GM12878 (cell line): ENCODE measurements around the gene RUFY4. TPM values are rescaled to one million over a fixed set of nuclear protein-coding genes. Genes with fewer than 3 reads are reported as not detected.

Experiments used
- ATAC-seq: fragments of 200-7000 bp; cut with Tn5 transposase; 3 replicates; pipeline ENCODE4 v1.9.1; 2020; ENCODE audit warnings: mild to moderate bottlenecking, moderate library complexity
- BruUV-seq: library from RNA; stranded (reverse); fragments of 400-500 nt; replicated peaks from 2 replicates; lab custom pipeline; 2021; lab: Mats Ljungman, UMichigan
- CTCF ChIA-PET: fragments of 300-600 bp; sonication (Branson Sonifier 250); formaldehyde crosslinking; extraction: SDS; loops from one replicate; lab custom pipeline; 2021; ENCODE audit warnings: inconsistent platforms; lab: Yijun Ruan, JAX
- POLR2A ChIA-PET: fragments of 350-600 bp; formaldehyde crosslinking; extraction: SDS; loops from one replicate; lab custom pipeline; 2021; ENCODE audit warnings: inconsistent platforms; lab: Charles Lee
- RAD21 ChIA-PET: fragments of 300-600 bp; sonication (Branson Sonifier 250); formaldehyde crosslinking; loops from one replicate; lab custom pipeline; 2023; ENCODE audit warnings: antibody characterized with exemption; ENCODE audit not compliant: unreplicated experiment; lab: Charles Lee
- SMC1A ChIA-PET: fragments of 300-600 bp; sonication (Branson Sonifier 250); formaldehyde crosslinking; loops from one replicate; lab custom pipeline; 2023; ENCODE audit not compliant: unreplicated experiment, uncharacterized antibody; lab: Charles Lee
- DNase-seq: peaks from one replicate; pipeline ENCODE4 v3.0.0-alpha.2; 2011; ENCODE audit warnings: low read depth, low spot score
- FAIRE-seq: peaks from 3 replicates; lab custom pipeline; 2011; peaks lifted over from hg19 to GRCh38; lab: Jason Lieb, UNC
- H2AFZ ChIP-seq: 2 replicates; pipeline ENCODE4 v1.6.0; 2011; ENCODE audit warnings: low read depth, low read length, control low read depth; ENCODE audit not compliant: control insufficient read depth
- H3K27ac ChIP-seq: 2 replicates; pipeline ENCODE4 v1.5.1; 2011; ENCODE audit warnings: control low read depth; ENCODE audit not compliant: control insufficient read depth, insufficient read depth
- H3K27me3 ChIP-seq, 2 experiments: replicated peaks in 1 of 2; 2 replicates each; pipeline versions ENCODE4 v1.6.0 to v1.6.1; 2011; ENCODE audit warnings: low read length in 1 of 2; ENCODE audit not compliant: control insufficient read depth in 2 of 2, insufficient read depth in 2 of 2
- H3K36me3 ChIP-seq, 2 experiments: 2 replicates each; pipeline ENCODE4 v1.5.1; 2011; ENCODE audit warnings: low read length in 1 of 2; ENCODE audit not compliant: control insufficient read depth in 2 of 2, insufficient read depth in 2 of 2
- H3K4me1 ChIP-seq: 2 replicates; pipeline ENCODE4 v1.6.1; 2011; ENCODE audit warnings: mild to moderate bottlenecking, low read length, moderate library complexity, mixed read lengths; ENCODE audit not compliant: control insufficient read depth, insufficient read depth
- H3K4me2 ChIP-seq: 2 replicates; pipeline ENCODE4 v1.6.0; 2011; ENCODE audit warnings: control low read depth; ENCODE audit not compliant: control insufficient read depth, insufficient read depth
- H3K4me3 ChIP-seq: fragments of 200-600 bp; sonication (generic); 2 replicates; pipeline ENCODE4 v1.5.1; 2016
- H3K79me2 ChIP-seq: 2 replicates; pipeline ENCODE4 v1.6.0; 2011; ENCODE audit warnings: low read length; ENCODE audit not compliant: control insufficient read depth, insufficient read depth
- H3K9ac ChIP-seq: 2 replicates; pipeline ENCODE4 v1.8.0; 2011; ENCODE audit warnings: low read length, control low read depth, mixed read lengths; ENCODE audit not compliant: control insufficient read depth, insufficient read depth
- H3K9me3 ChIP-seq: replicated peaks from 3 replicates; pipeline ENCODE4 v1.5.1; 2011; ENCODE audit warnings: mild to moderate bottlenecking, low read length; ENCODE audit not compliant: control insufficient read depth, insufficient read depth
- H4K20me1 ChIP-seq: 2 replicates; pipeline ENCODE4 v1.6.0; 2011; ENCODE audit not compliant: control insufficient read depth, insufficient read depth
- CUX1 ChIP-seq: IDR thresholded peaks from 2 replicates; pipeline ENCODE4 v1.6.1; 2012; ENCODE audit warnings: improper control_type of control experiment, low read depth, low read length; ENCODE audit not compliant: insufficient replicate concordance
- ELK1 ChIP-seq: IDR thresholded peaks from 2 replicates; pipeline ENCODE4 v1.6.1; 2012; ENCODE audit warnings: low read depth, low read length, improper control_type of control experiment
- IRF5 ChIP-seq: fragments of 450-650 bp; IDR thresholded peaks from 2 replicates; pipeline ENCODE4 v1.6.1; 2017; ENCODE audit warnings: borderline replicate concordance
- JUND ChIP-seq: IDR thresholded peaks from 2 replicates; pipeline ENCODE4 v1.6.1; 2012; ENCODE audit warnings: low read depth, mild to moderate bottlenecking, low read length, improper control_type of control experiment, moderate library complexity
- KAT2A ChIP-seq: conservative IDR thresholded peaks from 2 replicates; pipeline ENCODE4 v1.6.1; 2011; ENCODE audit warnings: low read depth, low read length; ENCODE audit not compliant: control insufficient read depth
- NBN ChIP-seq: fragments of 450-650 bp; IDR thresholded peaks from 2 replicates; pipeline ENCODE4 v1.6.1; 2016
- NFYB ChIP-seq: IDR thresholded peaks from 2 replicates; pipeline ENCODE4 v1.6.1; 2011; ENCODE audit warnings: low read depth, mild to moderate bottlenecking, low read length, improper control_type of control experiment, moderate library complexity; ENCODE audit not compliant: insufficient read depth
- PKNOX1 ChIP-seq: fragments of 450-650 bp; IDR thresholded peaks from 2 replicates; pipeline ENCODE4 v1.6.1; 2016; ENCODE audit warnings: mild to moderate bottlenecking
- RELB ChIP-seq: fragments of 450-650 bp; IDR thresholded peaks from 2 replicates; pipeline ENCODE4 v1.6.1; 2017; ENCODE audit warnings: low read depth, mild to moderate bottlenecking, moderate library complexity
- SP1 ChIP-seq: IDR thresholded peaks from one replicate; pipeline ENCODE4 v1.6.1; 2011; ENCODE audit warnings: low read depth, low read length
- SREBF1 ChIP-seq: IDR thresholded peaks from 2 replicates; pipeline ENCODE4 v1.6.1; 2012; ENCODE audit warnings: mild to moderate bottlenecking, low read length
- TCF3 ChIP-seq: IDR thresholded peaks from 2 replicates; pipeline ENCODE4 v1.6.1; 2012; ENCODE audit warnings: low read depth, mild to moderate bottlenecking, low read length, borderline replicate concordance; ENCODE audit not compliant: insufficient read depth
- WGBS: methylation state at CpG from one replicate; pipeline ENCODE4 v1.1.6; 2016; ENCODE audit warnings: low lambda C conversion rate; ENCODE audit not compliant: insufficient replicate concordance, insufficient coverage; ENCODE audit errors: missing lambda C conversion rate; 5-methylcytosine and 5-hydroxymethylcytosine counted together
- in situ Hi-C: fragments of 300-500 bp; cut with MboI; formaldehyde crosslinking; loops from 9 replicates; pipeline ENCODE4 v1.14.3; 2018; ENCODE audit warnings: mixed read lengths
- intact Hi-C: fragments of 100-400 bp; cut with micrococcal nuclease; formaldehyde crosslinking; loops from one replicate; pipeline ENCODE4 v1.14.2; 2022; ENCODE audit not compliant: unreplicated experiment
- polyA plus RNA-seq, 11 experiments: library from polyadenylated mRNA; depleted of rRNA in 4 of 11; unstranded in 6 of 11; stranded (reverse) in 5 of 11; fragments of >200 nt; fragmentation: Nextera tagmentation in 4 of 11; fragmentation: Illumina TruSeq in 1 of 11; extraction: Ambion mirVana in 4 of 11; extraction: Trizol in 1 of 11; gene quantifications; 1 replicate in 1 of 11; 2 replicates in 10 of 11; pipeline versions ENCODE4 v1.2.1 to v1.2.3, GENCODE V29; 2011 to 2016; ENCODE audit warnings: inconsistent platforms in 2 of 11, missing spikeins in 2 of 11, low read depth in 1 of 11
- total RNA-seq, 4 experiments: library from RNA; depleted of rRNA in 3 of 4; stranded (reverse); fragments of >200 nt in 3 of 4; fragmentation: Illumina TruSeq in 1 of 4; extraction: Trizol in 1 of 4; gene quantifications; 2 replicates each; pipeline versions ENCODE4 v1.2.1 to v1.2.3, GENCODE V29; 2013 to 2021

Gene RUFY4
- total and polyA plus RNA-seq, 10 of the 15 experiments (the other 5 are each of a cell fraction or from before 2014, with no cell fraction given) = 0.05 to 2.7 (median 0.90) TPM

GRCh38 chr2:218039171-218039570 lies 29.9 kb upstream of the RUFY4 start:
- Histone ChIP-seq H3K9me3 (peaks cover 19% of the 10 kb centered on the region), H3K27ac (no peak overlapping the region), H3K9ac (no peak overlapping the region), H3K4me3 (no peak overlapping the region), H3K27me3 (no peaks in the 10 kb centered on the region), H3K4me1 (peaks cover 46% of the 10 kb centered on the region), H3K79me2 (no peaks in the 10 kb centered on the region), H3K4me2 (no peak overlapping the region; the same call in 1 of the 2 replicates), H3K36me3 (no peaks in the 10 kb centered on the region), H4K20me1 (no peaks in the 10 kb centered on the region), H2AFZ (peak overlapping the region; percentile 13; the same call in 1 of the 2 replicates)
- 26% methylated on average over 2 of the region's 2 CpGs for WGBS
- no peak for FAIRE-seq
- CTCF ChIA-PET = no interaction called here
- no peak for DNase-seq
- SMC1A ChIA-PET = no interaction called here
- intact Hi-C loops = no loop called here
- RAD21 ChIA-PET = no interaction called here
- BruUV-seq = no TSS peak
- POLR2A ChIA-PET = no interaction called here
- in situ Hi-C loops = no loop called here
- no peak for ATAC-seq
- no peak for TF ChIP-seq TCF3
- no peak for TF ChIP-seq PKNOX1
- TF ChIP-seq RELB = no peak
- TF ChIP-seq SP1 = no peak
- no peak for TF ChIP-seq SREBF1
- TF ChIP-seq NFYB = no peak
- TF ChIP-seq KAT2A = no peak
- no peak for TF ChIP-seq NBN
- no peak for TF ChIP-seq ELK1
- TF ChIP-seq CUX1 = no peak
- no peak for TF ChIP-seq JUND
- TF ChIP-seq IRF5 = no peak
